Ramos (cell line): ENCODE results near the gene CDK11B.
"Not testable (repeated sequence)": the region's sequence is repeated elsewhere in the genome, so short reads cannot be mapped to it uniquely, and the experiment has no call there.

ENCODE experiments used
- in situ Hi-C: fragments of 300-500 bp; cut with MboI; formaldehyde crosslinking; loops from one replicate; pipeline ENCODE4 v1.14.3; 2022; ENCODE audit warnings: low sequenced_read_pairs; ENCODE audit not compliant: unreplicated experiment

The CDK11B gene

GRCh38 chr1:1602304-1602967 is 56.4 kb downstream of the CDK11B start:
- in situ Hi-C loops: loop anchor here (25.0 kb wide), 1 partner anchor 785 kb away; the partner anchor contains the start of genes MORN1 and RER1

DNA sequence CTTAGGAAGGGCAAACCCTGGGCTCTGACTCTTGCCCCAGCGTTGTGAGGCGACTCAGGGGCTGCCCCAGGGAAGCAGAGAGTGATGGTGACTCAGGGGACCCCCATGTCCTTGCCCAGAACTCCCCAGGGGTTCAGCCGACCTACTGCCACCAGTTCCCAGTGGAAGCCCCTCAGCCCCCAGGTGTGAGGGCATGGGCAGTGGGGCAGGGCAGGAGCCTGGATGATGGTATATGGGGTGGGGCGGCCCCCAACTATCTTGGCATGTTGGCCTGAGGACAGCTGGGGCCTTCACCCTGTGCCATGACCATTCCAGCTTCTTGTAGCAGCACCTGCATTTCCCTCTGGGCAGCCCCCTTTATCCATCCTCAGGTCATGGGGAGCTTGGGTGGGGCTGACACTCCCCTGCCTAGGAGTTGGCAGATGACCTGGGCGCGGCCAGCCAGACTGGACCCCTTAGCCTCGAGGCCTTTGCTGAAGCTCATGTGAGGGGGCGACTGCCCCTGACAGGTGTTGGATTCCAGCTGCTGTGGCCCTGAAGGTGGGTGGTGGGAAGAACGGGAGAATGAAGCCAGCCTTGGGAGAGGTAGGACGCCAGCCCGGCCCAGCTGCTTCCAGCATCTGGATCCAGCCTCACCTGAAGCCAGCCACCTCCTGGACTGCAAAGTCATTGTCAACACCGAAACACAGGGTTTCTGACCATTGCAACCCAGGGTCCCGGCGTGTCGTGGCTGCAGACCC is 57.1 kb downstream of the CDK11B start:
- in situ Hi-C loops: loop anchor here (25.0 kb wide), 1 partner anchor 786 kb away; the partner anchor contains the start of genes MORN1 and RER1

DNA sequence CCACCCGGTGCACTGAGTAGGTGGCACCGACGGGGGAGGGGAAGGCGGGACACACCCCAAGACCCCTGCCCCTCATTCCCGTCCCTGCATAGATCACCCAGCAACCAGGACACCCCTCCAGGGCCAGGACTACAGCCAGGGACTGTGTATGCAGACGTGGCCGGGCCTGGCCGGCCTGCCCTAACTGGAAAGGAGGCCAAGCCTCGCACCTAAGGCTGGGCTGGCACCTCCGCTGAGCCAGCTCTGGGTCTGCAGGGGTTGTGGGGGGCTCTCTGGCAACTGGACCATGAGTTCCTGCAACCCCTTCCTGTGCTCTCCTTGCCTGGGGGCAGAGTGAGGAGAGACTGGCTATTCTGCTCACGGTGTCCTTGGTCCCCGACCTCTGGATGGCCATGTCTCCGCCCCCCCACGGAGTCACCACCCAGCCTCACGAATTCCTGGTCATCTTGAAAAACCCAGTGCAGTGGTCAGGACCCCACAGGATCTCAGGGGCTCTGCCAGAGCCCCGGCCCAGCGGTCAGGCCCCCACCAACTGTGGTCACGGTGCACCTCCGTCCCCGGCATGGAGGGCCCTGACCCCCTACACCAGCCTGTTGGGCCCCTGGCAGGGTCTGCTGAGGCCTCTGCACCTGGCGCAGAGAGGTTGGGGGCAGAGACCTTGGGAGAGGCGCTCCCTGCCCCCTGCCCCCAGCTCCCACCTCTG is 57.8 kb downstream of the CDK11B start:
- in situ Hi-C loops: loop anchor here (25.0 kb wide), 1 partner anchor 786 kb away; the partner anchor contains the start of genes MORN1 and RER1

GRCh38 chr1:1599935-1600860 is 58.6 kb downstream of the CDK11B start, which contains the start of gene FNDC10:
Gene FNDC10 (minus strand): TSS chr1:1600135. CDS start chr1:1600015, 120 bp downstream.
- in situ Hi-C loops: loop anchor here (25.0 kb wide), 1 partner anchor 787 kb away; the partner anchor contains the start of genes MORN1 and RER1

DNA sequence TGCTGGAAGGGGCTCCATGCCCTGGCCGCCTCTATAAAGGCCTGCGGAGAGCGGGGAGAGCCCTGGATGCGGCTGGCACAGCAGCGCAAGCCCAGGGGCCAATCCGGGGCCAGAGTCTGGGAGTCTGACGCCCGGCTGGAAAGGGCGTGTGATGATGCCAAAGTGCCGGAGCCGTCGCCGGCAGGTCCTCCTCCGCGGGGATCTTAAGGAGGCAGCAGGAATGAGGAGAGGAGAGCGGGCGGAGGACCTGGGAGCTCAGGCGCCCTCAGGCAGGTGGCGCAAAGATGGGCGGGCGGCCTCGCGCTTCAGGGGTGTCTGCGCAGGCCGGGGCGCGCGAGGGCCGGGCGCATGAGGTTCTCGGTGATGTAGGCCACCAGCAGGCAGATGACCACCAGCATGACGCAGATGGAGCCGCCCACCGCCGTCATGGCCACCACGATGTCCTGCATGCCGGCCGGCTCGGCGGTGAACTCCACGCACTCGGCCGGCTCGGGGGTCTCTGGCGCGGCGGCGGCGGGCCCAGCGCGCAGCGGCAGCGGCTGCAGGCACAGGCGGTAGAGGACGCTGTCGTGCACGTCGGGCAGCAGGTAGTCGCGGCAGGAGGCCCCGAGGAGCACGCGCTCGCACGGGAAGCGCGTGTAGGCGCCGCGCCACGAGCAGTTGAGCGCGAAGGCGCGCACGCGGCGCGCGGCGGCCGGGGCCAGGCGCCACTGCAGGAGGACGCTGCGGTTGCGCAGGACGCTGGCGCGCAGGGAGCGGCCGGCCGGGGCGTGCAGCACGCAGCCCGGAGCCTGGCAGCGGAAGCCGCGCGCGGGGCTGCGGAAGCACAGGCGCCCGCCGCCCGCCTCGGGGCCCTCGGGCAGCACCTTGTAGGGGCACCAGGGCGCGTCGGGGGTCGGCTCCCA is 59.5 kb downstream of the CDK11B start:
- in situ Hi-C loops: no loop called here

DNA sequence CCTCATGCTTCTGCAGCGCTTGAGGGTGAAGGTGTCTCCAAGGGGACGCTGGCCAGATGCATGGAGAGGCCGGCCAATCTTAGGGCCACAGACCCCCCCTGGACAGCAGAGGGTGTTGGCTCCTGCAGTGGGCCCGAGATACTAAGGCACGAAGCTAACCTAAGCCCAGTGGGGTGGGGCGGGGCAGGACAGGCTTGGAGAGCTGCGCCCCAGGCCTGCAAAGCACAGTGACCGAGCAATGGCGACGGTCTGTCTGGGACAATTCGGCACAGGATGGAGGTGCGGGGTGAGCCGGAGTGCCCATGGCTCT is 60.1 kb downstream of the CDK11B start:
- in situ Hi-C loops: no loop called here

DNA sequence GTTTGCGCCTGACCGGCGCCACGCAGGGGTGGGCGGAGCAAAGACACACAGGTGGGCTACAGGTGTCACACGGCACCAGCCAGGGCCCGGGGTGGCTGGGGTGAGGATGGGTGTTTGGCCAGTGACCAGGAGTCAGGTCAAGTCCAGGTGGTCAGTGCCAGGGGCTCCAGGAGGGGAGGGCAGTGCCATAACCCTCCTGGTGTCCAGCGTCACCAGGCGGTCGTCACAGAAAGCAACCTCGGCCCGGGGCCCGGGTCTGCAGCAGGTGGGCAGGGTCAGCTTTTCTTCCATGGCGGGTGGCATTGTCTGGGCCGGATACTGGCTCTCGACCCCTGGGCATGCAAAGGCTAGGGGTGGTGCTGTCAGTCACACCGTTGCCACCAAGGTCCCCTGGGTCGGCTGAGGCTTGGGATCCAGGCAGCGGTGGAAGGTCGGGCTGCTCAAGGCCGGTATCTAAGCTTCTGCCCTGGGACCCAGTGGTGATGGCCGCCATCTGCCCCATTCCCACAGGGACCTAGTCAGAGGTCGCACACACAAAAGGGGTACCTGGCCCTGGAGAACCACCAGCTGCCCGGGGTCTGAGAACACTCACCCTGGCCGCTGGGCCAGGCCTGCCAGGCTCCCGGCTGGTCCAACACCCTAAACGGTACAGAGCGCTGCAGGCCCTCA is 60.6 kb downstream of the CDK11B start:
- in situ Hi-C loops: no loop called here

GRCh38 chr1:1597275-1597930 is 61.4 kb downstream of the CDK11B start:
- in situ Hi-C loops: no loop called here

- in situ Hi-C loops: no loop called here
Measured at GRCh38 chr1:1596493-1597274, 62.1 kb downstream of the CDK11B start.

GRCh38 chr1:1595341-1595740 is 63.5 kb downstream of the CDK11B start:
- in situ Hi-C loops: not testable (repeated sequence)

- in situ Hi-C loops: no loop called here
Measured at GRCh38 chr1:1594602-1595260, 64.1 kb downstream of the CDK11B start.

DNA sequence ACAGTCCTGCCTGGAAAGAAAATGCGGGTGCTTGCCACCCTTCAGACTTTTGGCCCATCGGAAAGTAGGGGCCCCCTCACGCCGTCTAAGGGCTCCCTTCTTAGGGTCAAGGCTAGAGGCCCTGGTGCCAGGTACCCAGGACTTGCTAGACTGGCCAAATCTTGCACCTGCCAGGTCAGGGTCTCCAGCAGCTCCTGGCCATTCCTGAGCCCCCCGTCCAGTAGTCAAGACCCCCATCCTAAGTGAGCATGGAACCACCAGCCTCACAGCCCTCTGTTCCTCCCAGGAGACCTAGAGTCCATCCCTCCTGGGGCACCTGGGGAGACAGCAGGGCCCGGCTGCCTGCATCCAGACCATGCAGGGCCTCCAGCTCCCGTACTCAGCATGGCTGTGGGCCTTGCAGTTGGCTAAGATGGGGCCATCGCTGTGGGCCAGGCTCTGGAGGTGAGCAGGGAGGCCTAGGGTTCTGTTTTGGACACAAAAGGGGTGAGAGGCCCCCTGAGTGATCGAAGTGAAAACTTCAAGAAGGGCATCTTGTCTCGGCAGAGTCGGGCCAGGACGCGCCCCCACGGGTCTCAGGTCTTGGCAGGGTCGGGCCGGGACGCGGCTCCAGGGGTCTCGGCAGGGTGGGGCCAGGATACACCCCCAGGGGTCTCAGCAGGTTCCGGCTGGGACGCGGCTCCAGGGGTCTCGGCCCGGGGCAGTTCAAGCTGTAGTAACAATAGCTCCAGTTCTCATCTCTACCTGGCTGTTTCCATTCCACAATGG is 64.8 kb downstream of the CDK11B start:
- in situ Hi-C loops: no loop called here

DNA sequence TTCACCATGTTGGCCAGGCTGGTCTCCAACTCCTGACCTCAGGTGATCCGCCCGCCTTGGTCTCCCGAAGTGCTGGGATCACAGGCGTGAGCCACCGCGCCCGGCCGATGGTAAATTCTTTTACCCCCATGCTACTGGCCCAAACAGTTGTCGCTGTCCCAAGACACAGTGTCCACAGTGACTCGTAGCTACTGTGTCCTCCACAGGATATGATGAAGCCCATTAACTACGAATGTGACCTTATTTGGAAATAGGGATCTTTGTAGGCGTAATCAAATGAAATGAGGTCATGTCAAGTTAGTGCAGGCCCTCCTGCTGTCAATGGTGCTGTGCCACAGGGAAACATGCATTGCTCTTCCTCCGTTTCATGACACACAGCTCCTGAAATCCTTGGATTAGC is 67.4 kb downstream of the CDK11B start:
- in situ Hi-C loops: no loop called here
